Lung (tissue), 12 donors: ENCODE measurements around the gene RAB3C. TPM values are rescaled to one million over a fixed set of nuclear protein-coding genes. Genes with fewer than 3 reads are reported as not detected.

Source experiments
- ATAC-seq: fragments of 200-7000 bp; cut with Tn5 transposase; one replicate; pipeline ENCODE4 v1.9.1; 2020; ENCODE audit warnings: moderate number of reproducible peaks; ENCODE audit not compliant: insufficient read depth, low FRiP score
- DNase-seq, 3 donors: peaks; one replicate each; pipeline ENCODE4 v3.0.0-alpha.2; 2013 to 2017
- H3K27ac ChIP-seq, 2 donors: one replicate each; pipeline ENCODE4 v1.5.1; 2013; ENCODE audit warnings: mild to moderate bottlenecking in 2 of 2, moderate library complexity in 2 of 2, control low read depth in 1 of 2, inconsistent platforms in 1 of 2, low read depth in 1 of 2, low read length in 1 of 2
- H3K27me3 ChIP-seq, 3 donors: one replicate each; pipeline ENCODE4 v1.5.1; 2013; ENCODE audit warnings: low read length in 2 of 3; ENCODE audit not compliant: control insufficient read depth in 3 of 3, insufficient read depth in 3 of 3
- H3K36me3 ChIP-seq, 4 donors: one replicate each; pipeline ENCODE4 v1.5.1; 2013; ENCODE audit warnings: low read length in 4 of 4, mild to moderate bottlenecking in 1 of 4, moderate library complexity in 1 of 4; ENCODE audit not compliant: control insufficient read depth in 4 of 4, insufficient read depth in 4 of 4
- H3K4me1 ChIP-seq, 5 donors: one replicate each; pipeline ENCODE4 v1.5.1; 2013; ENCODE audit warnings: low read length in 5 of 5, mild to moderate bottlenecking in 2 of 5, moderate library complexity in 1 of 5; ENCODE audit not compliant: control insufficient read depth in 5 of 5, insufficient read depth in 5 of 5
- H3K4me3 ChIP-seq: one replicate; pipeline ENCODE4 v1.5.1; 2013; ENCODE audit warnings: mild to moderate bottlenecking, control low read depth, moderate library complexity
- H3K9ac ChIP-seq, 2 donors: one replicate each; pipeline ENCODE4 v1.5.1; 2013; ENCODE audit warnings: low read length in 2 of 2, control low read depth in 1 of 2; ENCODE audit not compliant: insufficient read depth in 1 of 2
- H3K9me3 ChIP-seq, 4 donors: one replicate each; pipeline ENCODE4 v1.5.1; 2013; ENCODE audit warnings: low read length in 3 of 4, mild to moderate bottlenecking in 1 of 4, moderate library complexity in 1 of 4; ENCODE audit not compliant: control insufficient read depth in 4 of 4, insufficient read depth in 3 of 4
- WGBS, 2 donors: extraction: QIAGEN DNeasy Blood & Tissue Kit; methylation state at CpG; one replicate each; pipeline ENCODE4 v1.1.7; 2013; 5-methylcytosine and 5-hydroxymethylcytosine counted together
- polyA plus RNA-seq, 2 donors: library from polyadenylated mRNA; stranded (reverse); fragments of 200-250 nt; gene quantifications; one replicate each; pipeline ENCODE4 v1.2.1, GENCODE V29; 2013
- total RNA-seq, 2 donors: library from RNA; depleted of rRNA in 1 of 2; stranded (reverse); fragments of >200 nt in 1 of 2; gene quantifications; one replicate each; pipeline ENCODE4 v1.2.1, GENCODE V29; 2014 to 2021
- TF ChIP-seq, protein P1 (sequence below): IDR thresholded peaks from 2 replicates; pipeline ENCODE4 v1.5.1; 2012; ENCODE audit warnings: mild to moderate bottlenecking; ENCODE audit errors: control extremely low read depth, extremely low read depth
- donor health status: control.
- donor health status: control.
- donor health status: Bipolar disorder and iron deficiency.
- donor health status: healthy.
- donor health status: DM: yes; HTN: yes; CAD: no.

RAB3C gene
- total and polyA plus RNA-seq, 4 donors, result 0.35 to 1.1 (median 0.86) TPM

DNA sequence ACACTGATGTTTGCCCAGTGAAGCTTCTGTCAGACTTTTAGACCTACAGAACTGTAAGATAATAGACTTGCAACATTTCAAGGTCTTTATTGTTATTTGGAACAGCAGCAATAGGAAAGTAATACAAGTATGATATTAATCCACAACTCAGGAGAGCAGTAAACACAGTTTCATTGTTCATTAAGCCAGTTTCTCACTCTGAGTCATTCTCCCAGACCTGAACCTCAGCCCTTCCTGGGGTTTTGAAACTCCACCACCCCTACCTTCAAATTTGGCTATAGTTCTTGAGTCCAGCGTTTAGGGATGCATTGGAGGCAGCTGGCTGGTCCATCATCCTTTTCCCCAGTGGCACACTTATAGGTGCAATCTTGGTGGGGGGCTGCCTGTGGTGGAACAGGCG lies 203.2 kb downstream of the RAB3C start:
- no peak overlapping the region for H3K27ac ChIP-seq
- WGBS, 2 donors, result 79 to 80% methylated on average over 2 of the region's 2 CpGs
- TF ChIP-seq, protein P1, sequence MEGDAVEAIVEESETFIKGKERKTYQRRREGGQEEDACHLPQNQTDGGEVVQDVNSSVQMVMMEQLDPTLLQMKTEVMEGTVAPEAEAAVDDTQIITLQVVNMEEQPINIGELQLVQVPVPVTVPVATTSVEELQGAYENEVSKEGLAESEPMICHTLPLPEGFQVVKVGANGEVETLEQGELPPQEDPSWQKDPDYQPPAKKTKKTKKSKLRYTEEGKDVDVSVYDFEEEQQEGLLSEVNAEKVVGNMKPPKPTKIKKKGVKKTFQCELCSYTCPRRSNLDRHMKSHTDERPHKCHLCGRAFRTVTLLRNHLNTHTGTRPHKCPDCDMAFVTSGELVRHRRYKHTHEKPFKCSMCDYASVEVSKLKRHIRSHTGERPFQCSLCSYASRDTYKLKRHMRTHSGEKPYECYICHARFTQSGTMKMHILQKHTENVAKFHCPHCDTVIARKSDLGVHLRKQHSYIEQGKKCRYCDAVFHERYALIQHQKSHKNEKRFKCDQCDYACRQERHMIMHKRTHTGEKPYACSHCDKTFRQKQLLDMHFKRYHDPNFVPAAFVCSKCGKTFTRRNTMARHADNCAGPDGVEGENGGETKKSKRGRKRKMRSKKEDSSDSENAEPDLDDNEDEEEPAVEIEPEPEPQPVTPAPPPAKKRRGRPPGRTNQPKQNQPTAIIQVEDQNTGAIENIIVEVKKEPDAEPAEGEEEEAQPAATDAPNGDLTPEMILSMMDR, result no peak
- no peak for DNase-seq
- no peaks in the 10 kb centered on the region for H3K36me3 ChIP-seq
- H3K4me3 ChIP-seq, result no peak overlapping the region
- H3K9ac ChIP-seq, result no peak overlapping the region
- no peaks in the 10 kb centered on the region for H3K27me3 ChIP-seq
- no peak for ATAC-seq
- H3K9me3 ChIP-seq, result no peaks in the 10 kb centered on the region
- no peaks in the 10 kb centered on the region for H3K4me1 ChIP-seq

DNA sequence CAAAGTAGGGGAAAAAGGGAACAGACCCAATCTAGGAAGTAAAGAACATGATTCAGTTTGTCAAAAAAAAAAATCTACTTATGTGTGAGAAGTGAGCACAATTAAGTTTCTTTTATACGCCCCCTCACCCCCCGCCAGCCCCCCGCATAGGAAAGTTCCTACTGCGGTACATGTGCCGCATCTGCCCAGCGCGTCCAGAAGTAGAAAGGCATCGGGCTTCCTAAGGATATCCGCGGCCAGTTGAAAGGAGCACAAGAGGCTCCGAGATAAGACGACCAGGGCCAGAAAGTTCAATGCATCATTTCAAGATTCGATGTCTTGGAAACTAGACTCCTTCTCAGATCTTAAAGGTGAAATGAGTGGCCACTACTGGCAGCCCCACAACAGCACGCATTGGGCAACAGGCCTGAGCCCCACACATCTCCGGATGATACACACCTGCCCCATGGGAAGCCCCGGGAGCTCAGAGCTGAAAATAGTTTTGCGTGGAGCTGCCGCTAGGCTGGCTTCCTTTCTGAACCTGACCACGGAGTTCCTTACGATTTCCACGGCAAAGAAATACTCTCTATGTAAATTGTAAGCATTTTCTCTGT lies 203.9 kb downstream of the RAB3C start:
- H3K36me3 ChIP-seq, result no peaks in the 10 kb centered on the region
- H3K27ac ChIP-seq, result no peak overlapping the region
- H3K4me3 ChIP-seq, result no peak overlapping the region
- no peak overlapping the region for H3K9ac ChIP-seq
- TF ChIP-seq, protein P1, result no peak
- H3K9me3 ChIP-seq, result no peaks in the 10 kb centered on the region
- no peaks in the 10 kb centered on the region for H3K27me3 ChIP-seq
- DNase-seq, result no peak
- no peaks in the 10 kb centered on the region for H3K4me1 ChIP-seq
- WGBS, 2 donors, result 75 to 81% methylated on average over 21 of the region's 21 CpGs
- no peak for ATAC-seq

DNA sequence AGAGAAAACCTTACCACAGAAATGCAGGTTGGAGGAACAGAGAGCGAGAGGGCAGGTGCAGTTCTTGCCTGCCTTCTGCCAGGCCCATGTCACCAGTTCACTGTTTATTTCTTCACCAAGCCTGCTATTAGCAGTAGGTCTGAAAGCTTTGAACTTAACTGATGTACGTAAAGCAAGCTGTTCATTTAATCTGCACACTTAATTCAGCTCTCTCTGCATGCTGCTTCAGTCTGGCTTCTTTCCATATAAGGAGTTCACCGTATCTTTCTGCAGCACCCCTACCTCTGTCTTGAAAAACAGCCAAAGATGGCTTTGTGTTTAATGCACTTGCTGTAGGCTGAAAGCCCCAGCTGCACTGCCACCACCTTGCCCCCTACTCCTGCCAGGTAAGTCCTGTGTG lies 205.1 kb downstream of the RAB3C start:
- H3K4me3 ChIP-seq, result no peak overlapping the region
- no peaks in the 10 kb centered on the region for H3K9me3 ChIP-seq
- no peak overlapping the region for H3K27ac ChIP-seq
- WGBS, 2 donors, result 46 to 52% methylated on average over 3 of the region's 3 CpGs
- TF ChIP-seq, protein P1, result no peak
- ATAC-seq (no peak), DNase-seq (peak in 1 of 3 donors; percentile 22)
- H3K4me1 ChIP-seq, result no peaks in the 10 kb centered on the region
- H3K36me3 ChIP-seq, result no peaks in the 10 kb centered on the region
- no peaks in the 10 kb centered on the region for H3K27me3 ChIP-seq
- H3K9ac ChIP-seq, result no peak overlapping the region
